CD14-positive monocyte (primary cell): ENCODE measurements around the gene ATP11A. TPM values are rescaled to one million over a fixed set of nuclear protein-coding genes. Genes with fewer than 3 reads are reported as not detected.

Source experiments
- DNase-seq, 3 donors: peaks; one replicate each; pipeline ENCODE4 v3.0.0-alpha.2; 2011 to 2022
- H2AFZ ChIP-seq: 2 replicates; pipeline ENCODE4 v1.6.0; 2012; ENCODE audit warnings: mild to moderate bottlenecking, low read depth, low read length, inconsistent platforms; ENCODE audit not compliant: insufficient read depth, poor library complexity, severe bottlenecking
- H3K27ac ChIP-seq, 2 donors: 1 replicate in 1 of 2; 2 replicates in 1 of 2; pipeline ENCODE4 v1.5.1; 2012 to 2013; ENCODE audit warnings: low read length in 2 of 2, control low read depth in 1 of 2, inconsistent platforms in 1 of 2, low read depth in 1 of 2, mild to moderate bottlenecking in 1 of 2
- H3K27me3 ChIP-seq, 2 donors: one replicate each; pipeline versions ENCODE4 v1.6.0 to v1.6.1; 2011 to 2013; ENCODE audit warnings: low read length in 2 of 2; ENCODE audit not compliant: control insufficient read depth in 2 of 2, insufficient read depth in 2 of 2
- H3K36me3 ChIP-seq, 2 donors: replicated peaks in 1 of 2; 1 replicate in 1 of 2; 2 replicates in 1 of 2; pipeline versions ENCODE4 v1.5.1 to v1.6.1; 2012 to 2013; ENCODE audit warnings: low read length in 2 of 2, control low read depth in 1 of 2, inconsistent platforms in 1 of 2, mild to moderate bottlenecking in 1 of 2; ENCODE audit not compliant: insufficient read depth in 2 of 2, control insufficient read depth in 1 of 2
- H3K4me1 ChIP-seq, 2 donors: 1 replicate in 1 of 2; 2 replicates in 1 of 2; pipeline versions ENCODE4 v1.5.1 to v1.6.1; 2012 to 2013; ENCODE audit warnings: low read length in 2 of 2, control low read depth in 1 of 2, inconsistent platforms in 1 of 2, mild to moderate bottlenecking in 1 of 2, moderate library complexity in 1 of 2; ENCODE audit not compliant: insufficient read depth in 2 of 2, control insufficient read depth in 1 of 2
- H3K4me2 ChIP-seq: replicated peaks from 2 replicates; pipeline ENCODE3; 2012; ENCODE audit warnings: low read length, moderate library complexity, mild to moderate bottlenecking; ENCODE audit not compliant: poor library complexity, severe bottlenecking; ENCODE audit errors: extremely low read depth
- H3K4me3 ChIP-seq, 3 experiments: fragments of 200-600 bp in 1 of 3; sonication (generic) in 1 of 3; replicated peaks in 1 of 3; 1 replicate in 2 of 3; 2 replicates in 1 of 3; pipeline ENCODE4 v1.5.1; 2011 to 2013; ENCODE audit warnings: low read length in 3 of 3, mild to moderate bottlenecking in 3 of 3, control low read depth in 2 of 3, low read depth in 2 of 3, inconsistent platforms in 1 of 3, moderate library complexity in 1 of 3
- H3K79me2 ChIP-seq: 2 replicates; pipeline ENCODE4 v1.6.0; 2012; ENCODE audit warnings: mild to moderate bottlenecking, control low read depth, inconsistent platforms, low read length, moderate library complexity; ENCODE audit not compliant: insufficient read depth
- H3K9ac ChIP-seq: 2 replicates; pipeline ENCODE4 v1.6.0; 2017; ENCODE audit warnings: low read length, mild to moderate bottlenecking; ENCODE audit not compliant: insufficient read depth, poor library complexity, severe bottlenecking
- H3K9me3 ChIP-seq, 2 donors: replicated peaks in 1 of 2; 1 replicate in 1 of 2; 2 replicates in 1 of 2; pipeline versions ENCODE4 v1.5.1 to v1.6.1; 2012 to 2013; ENCODE audit warnings: low read length in 2 of 2, control low read depth in 1 of 2; ENCODE audit not compliant: control insufficient read depth in 1 of 2, insufficient read depth in 1 of 2
- H4K20me1 ChIP-seq: 2 replicates; pipeline ENCODE4 v1.6.0; 2012; ENCODE audit warnings: mild to moderate bottlenecking, low read length, control low read depth, moderate library complexity; ENCODE audit not compliant: insufficient read depth
- H3K27ac Mint-ChIP-seq, 7 donors: one replicate each; pipeline ENCODE4 v1.8.0; 2020; ENCODE audit warnings: mild to moderate bottlenecking in 7 of 7, mixed read lengths in 7 of 7, moderate library complexity in 6 of 7, inconsistent platforms in 2 of 7
- H3K27me3 Mint-ChIP-seq, 3 donors: one replicate each; pipeline ENCODE4 v1.8.0; 2021 to 2022; ENCODE audit warnings: low read depth in 3 of 3, mild to moderate bottlenecking in 3 of 3, mixed read lengths in 3 of 3, moderate library complexity in 3 of 3, inconsistent platforms in 1 of 3
- H3K36me3 Mint-ChIP-seq, 2 donors: one replicate each; pipeline ENCODE4 v1.8.0; 2020; ENCODE audit warnings: mixed read lengths in 2 of 2, inconsistent platforms in 1 of 2, mild to moderate bottlenecking in 1 of 2
- H3K4me1 Mint-ChIP-seq: one replicate; pipeline ENCODE4 v1.8.0; 2020; ENCODE audit warnings: mild to moderate bottlenecking, mixed read lengths
- H3K4me3 Mint-ChIP-seq, 2 donors: one replicate each; pipeline ENCODE4 v1.8.0; 2020; ENCODE audit warnings: mild to moderate bottlenecking in 2 of 2, mixed read lengths in 2 of 2, moderate library complexity in 1 of 2
- H3K9me3 Mint-ChIP-seq, 7 donors: one replicate each; pipeline ENCODE4 v1.8.0; 2020 to 2022; ENCODE audit warnings: mixed read lengths in 7 of 7, mild to moderate bottlenecking in 6 of 7, moderate library complexity in 6 of 7, inconsistent platforms in 2 of 7
- WGBS: methylation state at CpG from one replicate; pipeline ENCODE4 v1.1.5; 2013; ENCODE audit warnings: missing lambda C conversion rate; ENCODE audit not compliant: insufficient coverage; 5-methylcytosine and 5-hydroxymethylcytosine counted together
- intact Hi-C, 2 donors: fragments of 100-400 bp; cut with micrococcal nuclease; formaldehyde crosslinking; loops; one replicate each; pipeline versions ENCODE4 v1.15.0 to v1.15.1; 2023
- polyA plus RNA-seq, 3 donors: library from polyadenylated mRNA; depleted of rRNA in 1 of 3; unstranded in 2 of 3; stranded (reverse) in 1 of 3; fragments of 300-500 nt in 2 of 3; fragments of >200 nt in 1 of 3; fragmentation: Illumina TruSeq in 2 of 3; gene quantifications; 1 replicate in 2 of 3; 2 replicates in 1 of 3; pipeline ENCODE4 v1.2.3, GENCODE V29; 2012 to 2021
- TF ChIP-seq, protein P1 (sequence below): fragments of 200-600 bp; IDR thresholded peaks from one replicate; pipeline ENCODE4 v1.8.0; 2022; ENCODE audit warnings: antibody characterized with exemption, mild to moderate bottlenecking

Gene ATP11A
- polyA plus RNA-seq, 3 donors: 7.2 to 45.4 (median 7.6) TPM

DNA sequence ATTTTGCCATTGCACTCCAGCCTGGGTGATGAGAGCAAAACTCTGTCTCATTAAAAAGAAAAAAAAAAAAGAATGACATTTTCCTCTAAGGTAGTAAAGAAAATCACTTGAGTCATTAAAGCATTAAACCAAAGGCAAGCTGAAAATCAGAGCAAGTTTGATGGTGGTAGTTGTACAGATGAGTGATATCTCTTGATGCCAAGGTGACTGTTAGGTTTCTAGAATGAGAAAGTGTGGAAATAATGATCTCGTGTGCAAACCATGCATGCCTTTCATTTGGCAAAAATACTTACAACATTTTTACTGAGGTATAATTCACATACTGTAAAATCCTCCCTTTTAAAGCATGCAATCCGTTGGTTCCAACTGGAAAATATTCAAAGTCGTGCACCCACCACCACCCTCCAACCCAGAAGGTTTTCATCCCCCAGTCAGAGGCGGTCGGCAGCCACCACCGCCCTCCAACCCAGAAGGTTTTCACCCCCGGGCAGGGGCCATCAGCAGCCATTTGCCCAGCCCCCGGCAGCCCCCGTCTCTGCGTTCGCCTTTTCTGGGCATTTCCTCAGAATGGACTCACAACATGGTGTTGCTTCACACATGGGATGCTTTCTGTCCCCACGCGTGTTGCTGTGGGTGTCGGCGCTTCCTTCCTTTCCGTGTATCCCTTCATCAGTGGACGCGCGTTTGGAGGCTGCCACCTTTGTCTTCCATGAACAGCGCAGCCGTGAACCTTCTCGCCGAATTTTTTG, 90.2 kb downstream of the ATP11A start:
- Mint-ChIP-seq H3K4me1 (peaks cover 23% of the 10 kb centered on the region), H3K27ac (peak overlapping the region in 3 of 7 donors; percentile 5 to 64 (median 39)), H3K27me3 (peaks cover 0 to 2% (median 2%) of the 10 kb centered on the region in 3 donors), H3K9me3 (peaks cover 0 to 6% (median 2%) of the 10 kb centered on the region in 7 donors), H3K36me3 (peaks cover 23 to 45% of the 10 kb centered on the region in 2 donors), H3K4me3 (no peak overlapping the region)
- peaks cover 100% of the 10 kb centered on the region for H4K20me1 ChIP-seq
- WGBS: 87% methylated on average over 22 of the region's 23 CpGs
- intact Hi-C loops: no loop called here
- no peaks in the 10 kb centered on the region for H3K9me3 ChIP-seq
- no peak overlapping the region for H2AFZ ChIP-seq
- H3K9ac ChIP-seq: no peak overlapping the region
- TF ChIP-seq, protein P1, sequence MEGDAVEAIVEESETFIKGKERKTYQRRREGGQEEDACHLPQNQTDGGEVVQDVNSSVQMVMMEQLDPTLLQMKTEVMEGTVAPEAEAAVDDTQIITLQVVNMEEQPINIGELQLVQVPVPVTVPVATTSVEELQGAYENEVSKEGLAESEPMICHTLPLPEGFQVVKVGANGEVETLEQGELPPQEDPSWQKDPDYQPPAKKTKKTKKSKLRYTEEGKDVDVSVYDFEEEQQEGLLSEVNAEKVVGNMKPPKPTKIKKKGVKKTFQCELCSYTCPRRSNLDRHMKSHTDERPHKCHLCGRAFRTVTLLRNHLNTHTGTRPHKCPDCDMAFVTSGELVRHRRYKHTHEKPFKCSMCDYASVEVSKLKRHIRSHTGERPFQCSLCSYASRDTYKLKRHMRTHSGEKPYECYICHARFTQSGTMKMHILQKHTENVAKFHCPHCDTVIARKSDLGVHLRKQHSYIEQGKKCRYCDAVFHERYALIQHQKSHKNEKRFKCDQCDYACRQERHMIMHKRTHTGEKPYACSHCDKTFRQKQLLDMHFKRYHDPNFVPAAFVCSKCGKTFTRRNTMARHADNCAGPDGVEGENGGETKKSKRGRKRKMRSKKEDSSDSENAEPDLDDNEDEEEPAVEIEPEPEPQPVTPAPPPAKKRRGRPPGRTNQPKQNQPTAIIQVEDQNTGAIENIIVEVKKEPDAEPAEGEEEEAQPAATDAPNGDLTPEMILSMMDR: no peak
- H3K27ac ChIP-seq: no peak overlapping the region
- H3K27me3 ChIP-seq: no peaks in the 10 kb centered on the region
- H3K4me1 ChIP-seq: peaks cover 0 to 5% of the 10 kb centered on the region in 2 donors
- peaks cover 11 to 32% of the 10 kb centered on the region in 2 donors for H3K36me3 ChIP-seq
- H3K79me2 ChIP-seq: peaks cover 94% of the 10 kb centered on the region
- no peak overlapping the region for H3K4me2 ChIP-seq
- no peak overlapping the region for H3K4me3 ChIP-seq
- no peak for DNase-seq

DNA sequence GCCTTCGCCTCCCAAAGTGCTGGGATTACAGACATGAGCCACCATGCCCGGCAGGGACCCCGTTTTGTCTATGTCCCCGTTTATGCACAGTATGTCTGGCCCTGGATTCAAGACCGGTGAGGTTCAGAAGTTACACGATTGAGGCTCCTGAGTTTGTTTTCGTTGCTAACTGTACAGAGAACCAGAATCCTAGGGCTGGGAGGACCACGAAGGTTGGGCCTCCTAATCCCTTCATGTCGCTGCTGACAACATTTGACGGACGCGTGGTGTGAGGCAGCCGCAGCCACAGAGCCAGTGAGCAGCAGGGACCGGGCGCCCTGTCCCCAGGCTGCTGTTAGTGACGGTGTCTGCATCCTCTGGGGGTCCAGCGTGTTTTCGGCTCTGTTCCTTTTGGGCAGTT, 91.4 kb downstream of the ATP11A start:
- Histone ChIP-seq H3K27ac (no peak overlapping the region), H3K4me3 (no peak overlapping the region), H2AFZ (no peak overlapping the region), H3K4me1 (peaks cover 0 to 5% of the 10 kb centered on the region in 2 donors), H3K9me3 (peaks cover 0 to 6% of the 10 kb centered on the region in 2 donors), H3K27me3 (no peaks in the 10 kb centered on the region), H3K79me2 (peaks cover 84% of the 10 kb centered on the region), H3K36me3 (peaks cover 20 to 40% of the 10 kb centered on the region in 2 donors), H3K4me2 (no peak overlapping the region), H3K9ac (no peak overlapping the region), H4K20me1 (peaks cover 96% of the 10 kb centered on the region)
- peaks cover 23% of the 10 kb centered on the region for H3K4me1 Mint-ChIP-seq
- TF ChIP-seq, protein P1: no peak
- WGBS: 96% methylated on average over 13 of the region's 18 CpGs
- H3K27ac Mint-ChIP-seq: peak overlapping the region in 1 of 7 donors; percentile 19
- no peak overlapping the region for H3K4me3 Mint-ChIP-seq
- peaks cover 24 to 46% of the 10 kb centered on the region in 2 donors for H3K36me3 Mint-ChIP-seq
- peaks cover 0 to 8% (median 2%) of the 10 kb centered on the region in 7 donors for H3K9me3 Mint-ChIP-seq
- DNase-seq: no peak
- peaks cover 0 to 2% (median 2%) of the 10 kb centered on the region in 3 donors for H3K27me3 Mint-ChIP-seq
- intact Hi-C loops: no loop called here
